GM12878 (cell line): ENCODE results near the gene BAHD1.

Experiments
- CTCF ChIP-seq, 3 experiments: IDR thresholded peaks in 2 of 3; conservative IDR thresholded peaks in 1 of 3; 2 replicates each; pipeline ENCODE4 v1.5.1; 2011; ENCODE audit warnings: low read depth in 3 of 3, low read length in 3 of 3, mild to moderate bottlenecking in 3 of 3, control low read depth in 2 of 3, moderate library complexity in 2 of 3, inconsistent platforms in 1 of 3, mixed read lengths in 1 of 3; ENCODE audit not compliant: control insufficient read depth in 2 of 3, insufficient read depth in 1 of 3; ENCODE audit errors: extremely low read depth in 1 of 3
- JUND ChIP-seq: IDR thresholded peaks from 2 replicates; pipeline ENCODE4 v1.6.1; 2012; ENCODE audit warnings: low read depth, mild to moderate bottlenecking, low read length, improper control_type of control experiment, moderate library complexity
- TAF1 ChIP-seq: IDR thresholded peaks from 2 replicates; pipeline ENCODE4 v1.6.1; 2011; ENCODE audit warnings: mild to moderate bottlenecking, low read depth, low read length, borderline replicate concordance
- ZNF274 ChIP-seq: IDR thresholded peaks from one replicate; pipeline ENCODE4 v1.8.0; 2011; ENCODE audit not compliant: insufficient read length, insufficient read depth
- TF ChIP-seq, protein P1 (sequence below): IDR thresholded peaks from 2 replicates; pipeline ENCODE4 v1.6.1; 2011; ENCODE audit warnings: borderline replicate concordance, low read depth, mild to moderate bottlenecking, moderate library complexity, low read length; ENCODE audit not compliant: insufficient read depth, poor library complexity, severe bottlenecking
- TF ChIP-seq, protein P2 (sequence below): IDR thresholded peaks from 2 replicates; pipeline ENCODE4 v1.6.1; 2012; ENCODE audit warnings: improper control_type of control experiment, low read depth, low read length; ENCODE audit not compliant: insufficient replicate concordance
- TF ChIP-seq, protein P3 (sequence below): IDR thresholded peaks from 2 replicates; pipeline ENCODE4 v1.6.1; 2012; ENCODE audit warnings: low read depth, low read length, improper control_type of control experiment
- TF ChIP-seq, protein P4 (sequence below): IDR thresholded peaks from 2 replicates; pipeline ENCODE4 v1.6.1; 2011; ENCODE audit warnings: low read depth, low read length, improper control_type of control experiment, borderline replicate concordance

DNA sequence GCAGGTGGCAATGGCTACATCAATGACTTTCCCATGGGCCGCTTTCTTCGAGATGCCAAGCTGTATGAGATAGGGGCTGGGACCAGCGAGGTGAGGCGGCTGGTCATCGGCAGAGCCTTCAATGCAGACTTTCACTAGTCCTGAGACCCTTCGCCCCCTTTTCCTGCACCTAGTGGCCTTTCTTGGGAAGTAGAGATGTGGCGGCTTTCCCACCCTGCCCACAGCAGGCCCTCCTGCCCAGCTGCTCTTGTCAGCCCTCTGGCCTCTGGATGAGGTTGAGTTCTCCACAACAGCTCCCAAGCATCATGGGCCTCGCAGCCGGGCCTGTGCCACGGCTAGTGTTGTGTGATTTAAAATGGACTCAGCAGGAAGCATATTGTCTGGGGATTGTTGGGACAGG, 22.6 kb upstream of the BAHD1 start:
- TF ChIP-seq, protein P1, sequence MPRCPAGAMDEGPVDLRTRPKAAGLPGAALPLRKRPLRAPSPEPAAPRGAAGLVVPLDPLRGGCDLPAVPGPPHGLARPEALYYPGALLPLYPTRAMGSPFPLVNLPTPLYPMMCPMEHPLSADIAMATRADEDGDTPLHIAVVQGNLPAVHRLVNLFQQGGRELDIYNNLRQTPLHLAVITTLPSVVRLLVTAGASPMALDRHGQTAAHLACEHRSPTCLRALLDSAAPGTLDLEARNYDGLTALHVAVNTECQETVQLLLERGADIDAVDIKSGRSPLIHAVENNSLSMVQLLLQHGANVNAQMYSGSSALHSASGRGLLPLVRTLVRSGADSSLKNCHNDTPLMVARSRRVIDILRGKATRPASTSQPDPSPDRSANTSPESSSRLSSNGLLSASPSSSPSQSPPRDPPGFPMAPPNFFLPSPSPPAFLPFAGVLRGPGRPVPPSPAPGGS = no peak
- TF ChIP-seq, protein P2, sequence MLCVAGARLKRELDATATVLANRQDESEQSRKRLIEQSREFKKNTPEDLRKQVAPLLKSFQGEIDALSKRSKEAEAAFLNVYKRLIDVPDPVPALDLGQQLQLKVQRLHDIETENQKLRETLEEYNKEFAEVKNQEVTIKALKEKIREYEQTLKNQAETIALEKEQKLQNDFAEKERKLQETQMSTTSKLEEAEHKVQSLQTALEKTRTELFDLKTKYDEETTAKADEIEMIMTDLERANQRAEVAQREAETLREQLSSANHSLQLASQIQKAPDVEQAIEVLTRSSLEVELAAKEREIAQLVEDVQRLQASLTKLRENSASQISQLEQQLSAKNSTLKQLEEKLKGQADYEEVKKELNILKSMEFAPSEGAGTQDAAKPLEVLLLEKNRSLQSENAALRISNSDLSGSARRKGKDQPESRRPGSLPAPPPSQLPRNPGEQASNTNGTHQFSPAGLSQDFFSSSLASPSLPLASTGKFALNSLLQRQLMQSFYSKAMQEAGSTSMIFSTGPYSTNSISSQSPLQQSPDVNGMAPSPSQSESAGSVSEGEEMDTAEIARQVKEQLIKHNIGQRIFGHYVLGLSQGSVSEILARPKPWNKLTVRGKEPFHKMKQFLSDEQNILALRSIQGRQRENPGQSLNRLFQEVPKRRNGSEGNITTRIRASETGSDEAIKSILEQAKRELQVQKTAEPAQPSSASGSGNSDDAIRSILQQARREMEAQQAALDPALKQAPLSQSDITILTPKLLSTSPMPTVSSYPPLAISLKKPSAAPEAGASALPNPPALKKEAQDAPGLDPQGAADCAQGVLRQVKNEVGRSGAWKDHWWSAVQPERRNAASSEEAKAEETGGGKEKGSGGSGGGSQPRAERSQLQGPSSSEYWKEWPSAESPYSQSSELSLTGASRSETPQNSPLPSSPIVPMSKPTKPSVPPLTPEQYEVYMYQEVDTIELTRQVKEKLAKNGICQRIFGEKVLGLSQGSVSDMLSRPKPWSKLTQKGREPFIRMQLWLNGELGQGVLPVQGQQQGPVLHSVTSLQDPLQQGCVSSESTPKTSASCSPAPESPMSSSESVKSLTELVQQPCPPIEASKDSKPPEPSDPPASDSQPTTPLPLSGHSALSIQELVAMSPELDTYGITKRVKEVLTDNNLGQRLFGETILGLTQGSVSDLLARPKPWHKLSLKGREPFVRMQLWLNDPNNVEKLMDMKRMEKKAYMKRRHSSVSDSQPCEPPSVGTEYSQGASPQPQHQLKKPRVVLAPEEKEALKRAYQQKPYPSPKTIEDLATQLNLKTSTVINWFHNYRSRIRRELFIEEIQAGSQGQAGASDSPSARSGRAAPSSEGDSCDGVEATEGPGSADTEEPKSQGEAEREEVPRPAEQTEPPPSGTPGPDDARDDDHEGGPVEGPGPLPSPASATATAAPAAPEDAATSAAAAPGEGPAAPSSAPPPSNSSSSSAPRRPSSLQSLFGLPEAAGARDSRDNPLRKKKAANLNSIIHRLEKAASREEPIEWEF = no peak
- no peak for TF ChIP-seq CTCF (IDR thresholded peaks at IDR 0.05 in 2 of 3, conservative IDR thresholded peaks at IDR 0.05 in 1 of 3; ENCODE audit: control insufficient read depth in 2 of 3, extremely low read depth in 1 of 3, insufficient read depth in 1 of 3, low read depth in 3 of 3, low read length in 3 of 3)
- TF ChIP-seq, protein P3, sequence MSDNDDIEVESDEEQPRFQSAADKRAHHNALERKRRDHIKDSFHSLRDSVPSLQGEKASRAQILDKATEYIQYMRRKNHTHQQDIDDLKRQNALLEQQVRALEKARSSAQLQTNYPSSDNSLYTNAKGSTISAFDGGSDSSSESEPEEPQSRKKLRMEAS = no peak
- TF ChIP-seq, protein P4, sequence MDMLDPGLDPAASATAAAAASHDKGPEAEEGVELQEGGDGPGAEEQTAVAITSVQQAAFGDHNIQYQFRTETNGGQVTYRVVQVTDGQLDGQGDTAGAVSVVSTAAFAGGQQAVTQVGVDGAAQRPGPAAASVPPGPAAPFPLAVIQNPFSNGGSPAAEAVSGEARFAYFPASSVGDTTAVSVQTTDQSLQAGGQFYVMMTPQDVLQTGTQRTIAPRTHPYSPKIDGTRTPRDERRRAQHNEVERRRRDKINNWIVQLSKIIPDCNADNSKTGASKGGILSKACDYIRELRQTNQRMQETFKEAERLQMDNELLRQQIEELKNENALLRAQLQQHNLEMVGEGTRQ = no peak
- TF ChIP-seq JUND = no peak
- TF ChIP-seq TAF1 = no peak
- TF ChIP-seq ZNF274 = no peak
